SK-N-SH (cell line): ENCODE measurements around the gene CLEC4G.

Source experiments
- CHD2 ChIP-seq: fragments of 150-350 bp; IDR thresholded peaks from 2 replicates; pipeline ENCODE4 v1.6.1; 2018; ENCODE audit warnings: low read length; ENCODE audit not compliant: partially characterized antibody
- CTCF ChIP-seq: fragments of 200-600 bp; sonication (generic); IDR thresholded peaks from 2 replicates; pipeline ENCODE4 v1.6.1; 2017; ENCODE audit warnings: antibody characterized with exemption, mild to moderate bottlenecking, moderate library complexity
- EP300 ChIP-seq, 2 experiments: IDR thresholded peaks; 2 replicates each; pipeline versions ENCODE4 v1.4.0 to v1.6.1; 2012; ENCODE audit warnings: borderline replicate concordance in 1 of 2, low read depth in 1 of 2, low read length in 1 of 2
- FOXJ3 ChIP-seq: sonication (generic); formaldehyde crosslinking; IDR thresholded peaks from 2 replicates; pipeline ENCODE4 v1.5.1; 2020; ENCODE audit warnings: mild to moderate bottlenecking, missing genetic modification reagents
- IRF3 ChIP-seq: fragments of 150-350 bp; IDR thresholded peaks from 2 replicates; pipeline ENCODE4 v1.6.1; 2016; ENCODE audit warnings: mild to moderate bottlenecking, low read depth, low read length
- NFIC ChIP-seq: IDR thresholded peaks from 2 replicates; pipeline ENCODE4 v1.4.0; 2012; ENCODE audit warnings: borderline replicate concordance
- POLR2AphosphoS5 ChIP-seq: IDR thresholded peaks from 2 replicates; pipeline ENCODE4 v1.6.1; 2012; ENCODE audit warnings: low read depth, low read length
- RCOR1 ChIP-seq: fragments of 150-350 bp; IDR thresholded peaks from 2 replicates; pipeline ENCODE4 v1.6.1; 2017; ENCODE audit warnings: antibody characterized with exemption, low read length
- REST ChIP-seq: IDR thresholded peaks from 2 replicates; pipeline ENCODE4 v1.6.1; 2012; ENCODE audit warnings: mild to moderate bottlenecking, low read depth, low read length, moderate library complexity
- RFX5 ChIP-seq: IDR thresholded peaks from 2 replicates; pipeline ENCODE4 v1.6.1; 2012; ENCODE audit warnings: mild to moderate bottlenecking, improper control_type of control experiment, low read length
- SMC3 ChIP-seq: IDR thresholded peaks from 2 replicates; pipeline ENCODE4 v1.6.1; 2012; ENCODE audit warnings: low read depth, low read length, improper control_type of control experiment
- TAF1 ChIP-seq: IDR thresholded peaks from 2 replicates; pipeline ENCODE4 v1.6.1; 2012; ENCODE audit warnings: low read depth, mild to moderate bottlenecking, low read length, moderate library complexity, borderline replicate concordance
- YY1 ChIP-seq: IDR thresholded peaks from 2 replicates; pipeline ENCODE4 v1.4.0; 2012; ENCODE audit warnings: low read depth, mild to moderate bottlenecking

GRCh38 chr19:7748756-7749155 lies 16.8 kb upstream of the CLEC4G start:
- TF ChIP-seq EP300 (IDR thresholded peaks at IDR 0.05; ENCODE audit: borderline replicate concordance in 1 of 2, low read depth in 1 of 2, low read length in 1 of 2) (no peak), RCOR1 (no peak), CTCF (no peak), NFIC (no peak), RFX5 (no peak), POLR2AphosphoS5 (no peak), REST (no peak), TAF1 (no peak), SMC3 (no peak), FOXJ3 (CRISPR knock-in tag) (no peak), IRF3 (no peak), CHD2 (no peak), YY1 (no peak)
